Muscle layer of duodenum (tissue), 2 donors: ENCODE measurements around the gene BAIAP2L2.

Source experiments
- H3K27ac ChIP-seq: one replicate; pipeline ENCODE4 v1.7.0; 2013; ENCODE audit warnings: mild to moderate bottlenecking, low read length
- H3K27me3 ChIP-seq: one replicate; pipeline ENCODE4 v1.7.0; 2013; ENCODE audit warnings: low read depth, mild to moderate bottlenecking, control low read depth, low read length
- H3K36me3 ChIP-seq, 2 donors: one replicate each; pipeline ENCODE4 v1.7.0; 2013; ENCODE audit warnings: low read length in 2 of 2, control low read depth in 1 of 2, mild to moderate bottlenecking in 1 of 2; ENCODE audit not compliant: insufficient read depth in 2 of 2, control insufficient read depth in 1 of 2
- H3K4me1 ChIP-seq, 2 donors: one replicate each; pipeline ENCODE4 v1.7.0; 2013; ENCODE audit warnings: low read length in 2 of 2, mild to moderate bottlenecking in 2 of 2, control low read depth in 1 of 2, moderate library complexity in 1 of 2; ENCODE audit not compliant: insufficient read depth in 2 of 2, control insufficient read depth in 1 of 2
- H3K4me3 ChIP-seq, 2 donors: one replicate each; pipeline ENCODE4 v1.7.0; 2013; ENCODE audit warnings: low read length in 2 of 2, low read depth in 1 of 2, mild to moderate bottlenecking in 1 of 2
- H3K9me3 ChIP-seq, 2 donors: one replicate each; pipeline ENCODE4 v1.7.0; 2013; ENCODE audit warnings: low read length in 2 of 2, control low read depth in 1 of 2, mild to moderate bottlenecking in 1 of 2; ENCODE audit not compliant: control insufficient read depth in 1 of 2
- donor health status: healthy.

BAIAP2L2 gene

DNA sequence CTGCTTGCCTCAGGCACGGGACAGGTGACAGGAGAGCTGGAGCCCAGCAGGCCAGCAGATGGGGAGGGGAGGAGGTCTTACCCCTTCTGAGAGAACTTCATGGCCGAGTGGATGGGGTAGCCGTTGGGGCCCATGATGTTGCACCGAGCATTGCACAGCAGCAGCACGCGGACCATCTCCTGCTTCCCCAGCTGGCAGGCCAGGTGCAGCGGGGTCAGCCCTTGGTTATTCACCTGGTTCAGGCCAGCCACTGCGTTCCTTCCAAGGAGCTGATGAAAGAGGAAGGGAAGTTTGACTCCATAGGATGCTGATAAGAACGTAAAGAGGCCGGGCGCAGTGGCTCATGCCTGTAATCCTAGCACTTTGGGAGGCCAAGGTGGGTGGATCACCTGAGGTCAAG lies 29.4 kb upstream of the BAIAP2L2 start:
- no peak overlapping the region for H3K27ac ChIP-seq
- no peaks in the 10 kb centered on the region for H3K9me3 ChIP-seq
- H3K4me3 ChIP-seq: no peak overlapping the region
- no peaks in the 10 kb centered on the region for H3K4me1 ChIP-seq
- no peaks in the 10 kb centered on the region for H3K27me3 ChIP-seq
- peaks cover 4 to 30% of the 10 kb centered on the region in 2 donors for H3K36me3 ChIP-seq

DNA sequence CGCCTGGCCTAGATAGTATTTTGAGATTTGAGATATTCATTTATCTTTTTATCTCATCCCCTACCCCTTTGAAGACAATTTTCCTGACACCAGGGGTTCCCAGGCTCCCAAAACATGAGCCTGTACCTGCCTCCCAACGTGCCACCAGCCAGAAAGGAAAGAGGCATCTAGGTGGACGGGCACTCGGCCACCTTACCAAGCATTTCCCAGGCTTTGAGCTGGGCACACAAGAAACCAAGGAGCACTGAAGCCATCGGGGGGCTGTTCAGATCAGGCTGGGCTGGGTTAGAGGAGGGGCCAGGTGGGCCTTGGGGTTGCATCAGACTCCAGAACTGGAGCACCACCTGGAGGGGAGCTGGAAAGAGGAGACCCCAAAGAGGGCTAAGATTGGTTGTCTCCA lies 28.5 kb upstream of the BAIAP2L2 start:
- Histone ChIP-seq H3K4me3 (no peak overlapping the region), H3K9me3 (no peaks in the 10 kb centered on the region), H3K27ac (no peak overlapping the region), H3K27me3 (no peaks in the 10 kb centered on the region), H3K4me1 (no peaks in the 10 kb centered on the region), H3K36me3 (peaks cover 4 to 34% of the 10 kb centered on the region in 2 donors)

GRCh38 chr22:38137876-38138687 lies 27.6 kb upstream of the BAIAP2L2 start:
- H3K36me3 ChIP-seq: peaks cover 9 to 35% of the 10 kb centered on the region in 2 donors
- H3K27ac ChIP-seq: no peak overlapping the region
- H3K4me1 ChIP-seq: no peaks in the 10 kb centered on the region
- no peaks in the 10 kb centered on the region for H3K27me3 ChIP-seq
- no peak overlapping the region for H3K4me3 ChIP-seq
- H3K9me3 ChIP-seq: no peaks in the 10 kb centered on the region

- no peaks in the 10 kb centered on the region for H3K9me3 ChIP-seq
- no peaks in the 10 kb centered on the region for H3K4me1 ChIP-seq
- no peaks in the 10 kb centered on the region for H3K27me3 ChIP-seq
- peaks cover 9 to 44% of the 10 kb centered on the region in 2 donors for H3K36me3 ChIP-seq
- H3K4me3 ChIP-seq: no peak overlapping the region
- no peak overlapping the region for H3K27ac ChIP-seq
Measured at GRCh38 chr22:38136607-38137006, 26.1 kb upstream of the BAIAP2L2 start.

DNA sequence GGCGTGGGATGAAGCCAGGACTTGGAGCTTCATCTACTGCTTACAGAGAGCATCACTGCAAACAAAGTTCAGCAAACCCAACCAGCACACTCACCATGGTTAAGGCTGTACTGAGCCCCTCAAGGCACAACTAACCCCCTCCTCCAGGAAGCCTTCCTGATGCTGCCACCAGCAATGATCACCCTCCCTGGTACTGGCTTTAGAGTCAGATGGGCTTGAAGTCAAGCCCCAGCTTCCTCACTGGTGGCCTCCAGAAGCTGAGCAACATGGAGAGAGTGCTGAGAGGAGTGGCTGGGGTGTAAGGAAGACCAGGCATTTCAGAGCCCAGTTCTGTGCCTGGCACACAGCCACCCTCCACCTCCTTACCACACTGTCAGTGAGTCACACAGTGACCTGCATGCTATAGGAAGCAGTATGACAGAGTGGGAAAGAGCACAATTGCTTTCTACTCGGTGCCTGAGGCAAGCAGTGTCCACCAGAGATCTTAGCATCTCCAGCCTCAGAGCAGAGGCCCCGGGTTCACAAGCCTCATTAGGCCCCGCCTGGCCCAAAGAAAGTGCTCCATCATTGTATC lies 24.7 kb upstream of the BAIAP2L2 start:
- no peak overlapping the region for H3K4me3 ChIP-seq
- H3K27me3 ChIP-seq: no peaks in the 10 kb centered on the region
- H3K27ac ChIP-seq: no peak overlapping the region
- H3K9me3 ChIP-seq: no peaks in the 10 kb centered on the region
- peaks cover 9 to 40% of the 10 kb centered on the region in 2 donors for H3K36me3 ChIP-seq
- no peaks in the 10 kb centered on the region for H3K4me1 ChIP-seq

DNA sequence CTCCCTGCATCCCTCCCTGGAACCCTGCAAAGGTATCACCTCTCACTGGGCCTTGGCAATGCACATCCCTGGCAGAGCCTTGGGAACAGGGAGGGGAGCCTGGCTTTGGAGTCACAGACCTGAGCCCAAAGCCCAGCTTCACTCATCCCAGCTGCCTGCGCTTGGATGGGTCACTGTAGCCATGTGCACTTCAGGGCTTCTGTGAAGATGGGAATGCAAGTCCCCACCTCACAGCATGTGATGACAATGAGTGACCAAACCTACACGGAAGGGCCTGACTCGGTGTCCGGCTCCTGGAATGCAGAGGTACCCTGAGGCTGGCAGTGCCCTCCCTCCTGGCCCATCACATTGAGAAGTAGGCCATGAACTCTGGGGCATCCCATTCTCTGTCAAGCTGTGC lies 22.8 kb upstream of the BAIAP2L2 start:
- Histone ChIP-seq H3K36me3 (peaks cover 7 to 55% of the 10 kb centered on the region in 2 donors), H3K4me3 (no peak overlapping the region), H3K27ac (no peak overlapping the region), H3K9me3 (no peaks in the 10 kb centered on the region), H3K4me1 (no peaks in the 10 kb centered on the region), H3K27me3 (no peaks in the 10 kb centered on the region)

DNA sequence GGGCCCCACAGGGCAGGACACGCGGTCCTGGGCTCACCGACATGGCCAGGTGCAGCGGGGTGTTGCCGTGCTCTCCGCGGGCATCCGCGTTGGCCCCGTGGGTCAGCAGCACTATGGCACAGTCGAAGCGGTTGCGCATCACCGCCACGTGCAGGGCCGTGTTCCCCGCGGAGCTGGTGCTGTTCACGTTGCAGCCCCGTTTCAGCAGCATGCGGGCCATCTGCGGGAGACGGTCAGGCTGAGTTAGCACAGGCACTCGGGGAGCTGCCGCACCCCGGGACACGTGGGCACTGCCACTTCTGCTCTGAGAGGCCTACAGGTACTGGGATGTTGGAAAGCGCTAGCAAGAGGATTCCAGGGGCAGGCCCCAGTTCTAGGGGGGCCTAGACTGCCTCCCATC lies 22.3 kb upstream of the BAIAP2L2 start:
- Histone ChIP-seq H3K27ac (no peak overlapping the region), H3K4me3 (no peak overlapping the region), H3K9me3 (no peaks in the 10 kb centered on the region), H3K36me3 (peaks cover 5 to 55% of the 10 kb centered on the region in 2 donors), H3K27me3 (no peaks in the 10 kb centered on the region), H3K4me1 (no peaks in the 10 kb centered on the region)

- peaks cover 5 to 59% of the 10 kb centered on the region in 2 donors for H3K36me3 ChIP-seq
- H3K27ac ChIP-seq: no peak overlapping the region
- no peaks in the 10 kb centered on the region for H3K27me3 ChIP-seq
- no peaks in the 10 kb centered on the region for H3K9me3 ChIP-seq
- H3K4me3 ChIP-seq: no peak overlapping the region
- no peaks in the 10 kb centered on the region for H3K4me1 ChIP-seq
Measured at GRCh38 chr22:38132136-38132535, 21.7 kb upstream of the BAIAP2L2 start.

- Histone ChIP-seq H3K4me1 (no peaks in the 10 kb centered on the region), H3K27me3 (no peaks in the 10 kb centered on the region), H3K36me3 (peaks cover 5 to 61% of the 10 kb centered on the region in 2 donors), H3K9me3 (no peaks in the 10 kb centered on the region), H3K27ac (no peak overlapping the region), H3K4me3 (no peak overlapping the region)
Measured at GRCh38 chr22:38131399-38131798, 20.9 kb upstream of the BAIAP2L2 start.

DNA sequence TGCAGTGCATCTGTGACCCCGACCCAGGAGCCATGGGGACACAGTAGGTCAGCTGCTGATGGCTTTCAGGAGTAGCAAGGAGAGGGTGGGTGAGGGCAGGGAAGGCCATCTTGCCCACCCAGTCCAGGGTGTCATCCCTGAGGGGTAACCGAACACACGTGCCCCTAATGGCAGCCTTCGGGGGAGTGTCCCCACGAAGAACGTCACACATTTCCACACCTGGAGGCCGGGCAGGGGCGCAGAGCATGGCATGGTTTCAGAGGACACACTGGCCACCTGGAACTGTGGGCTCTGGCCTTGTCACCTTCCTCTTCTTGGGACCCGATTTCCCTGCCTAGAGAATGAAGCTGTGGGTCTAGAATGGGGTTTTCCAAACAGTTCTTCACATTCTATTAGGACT lies 19.4 kb upstream of the BAIAP2L2 start:
- Histone ChIP-seq H3K9me3 (no peaks in the 10 kb centered on the region), H3K4me3 (no peak overlapping the region), H3K27ac (no peak overlapping the region), H3K4me1 (no peaks in the 10 kb centered on the region), H3K27me3 (no peaks in the 10 kb centered on the region), H3K36me3 (peaks cover 5 to 56% of the 10 kb centered on the region in 2 donors)

- H3K4me1 ChIP-seq: no peaks in the 10 kb centered on the region
- no peaks in the 10 kb centered on the region for H3K27me3 ChIP-seq
- peaks cover 5 to 53% of the 10 kb centered on the region in 2 donors for H3K36me3 ChIP-seq
- no peak overlapping the region for H3K4me3 ChIP-seq
- no peaks in the 10 kb centered on the region for H3K9me3 ChIP-seq
- no peak overlapping the region for H3K27ac ChIP-seq
Measured at GRCh38 chr22:38129021-38129420, 18.5 kb upstream of the BAIAP2L2 start.
